ENCODE data around the gene LOXL3. TPM values are rescaled to one million over a fixed set of nuclear protein-coding genes. Genes with fewer than 3 reads are reported as not detected.
A peak's percentile ranks its signal among the peaks of the same experiment; 100 is the strongest.

LOXL3 gene
- polyA plus RNA-seq, 1 donor from 2014 or later = 20.1 TPM

- Histone ChIP-seq H3K9me3 (ENCODE audit: low read length) (no peaks in the 10 kb centered on the region), H3K27ac (ENCODE audit: low read length) (no peak overlapping the region), H4K20me1 (ENCODE audit: insufficient read depth) (no peaks in the 10 kb centered on the region), H3K79me2 (replicated peaks; ENCODE audit: insufficient read depth, low read length) (peaks cover 14% of the 10 kb centered on the region), H3F3A (ENCODE audit: insufficient read depth, low read length, poor library complexity, severe bottlenecking) (no peaks in the 10 kb centered on the region), H3K4me2 (ENCODE audit: low read length) (no peak overlapping the region), H3K4me3 (ENCODE audit: low read length) (peak overlapping the region; percentile 73), H3K27me3 (ENCODE audit: insufficient read depth, low read depth, low read length) (no peaks in the 10 kb centered on the region), H3K9ac (ENCODE audit: low read length) (no peak overlapping the region), H2AFZ (ENCODE audit: low read depth, low read length) (no peak overlapping the region), H3K36me3 (ENCODE audit: insufficient read depth, low read length) (no peaks in the 10 kb centered on the region), H3K9me2 (ENCODE audit: insufficient read depth, low read length) (no peaks in the 10 kb centered on the region)
- TF ChIP-seq TAF1 (IDR thresholded peaks at IDR 0.05; ENCODE audit: low read depth) = no peak
- TF ChIP-seq RAD21 (conservative IDR thresholded peaks at IDR 0.05) = peak; percentile 69
- TF ChIP-seq SMC3 (conservative IDR thresholded peaks at IDR 0.05; ENCODE audit: poor library complexity) = peak; percentile 63
- no peak for TF ChIP-seq EZH2 (IDR thresholded peaks at IDR 0.05; ENCODE audit: borderline replicate concordance, insufficient read depth, low read length, poor library complexity, severe bottlenecking)
- TF ChIP-seq CTCF (IDR thresholded peaks at IDR 0.05; ENCODE audit: poor library complexity, severe bottlenecking) = peak; percentile 66
Measured at GRCh38 chr2:74532222-74532621, 21.5 kb downstream of the LOXL3 start.

- no peak for TF ChIP-seq REST (IDR thresholded peaks at IDR 0.05; ENCODE audit: borderline replicate concordance)
- no peak for TF ChIP-seq TAF1 (IDR thresholded peaks at IDR 0.05; ENCODE audit: low read depth)
- TF ChIP-seq SMC3 (conservative IDR thresholded peaks at IDR 0.05; ENCODE audit: poor library complexity) = no peak
- TF ChIP-seq MXI1 (conservative IDR thresholded peaks at IDR 0.05; ENCODE audit: poor library complexity, severe bottlenecking) = no peak
- no peak for TF ChIP-seq EZH2 (IDR thresholded peaks at IDR 0.05; ENCODE audit: borderline replicate concordance, insufficient read depth, low read length, poor library complexity, severe bottlenecking)
- no peak for TF ChIP-seq RAD21 (conservative IDR thresholded peaks at IDR 0.05)
- TF ChIP-seq POLR2AphosphoS5 (IDR thresholded peaks at IDR 0.05) = no peak
- TF ChIP-seq CTCF (IDR thresholded peaks at IDR 0.05; ENCODE audit: poor library complexity, severe bottlenecking) = no peak
- no peak for TF ChIP-seq EP300 (conservative IDR thresholded peaks at IDR 0.05; ENCODE audit: poor library complexity, severe bottlenecking)
- no peaks in the 10 kb centered on the region for H3K9me3 ChIP-seq (ENCODE audit: low read length)
- H3K27ac ChIP-seq (ENCODE audit: low read length) = no peak overlapping the region
- no peak overlapping the region for H3K9ac ChIP-seq (ENCODE audit: low read length)
- H3K4me2 ChIP-seq (ENCODE audit: low read length) = no peak overlapping the region
- no peak overlapping the region for H2AFZ ChIP-seq (ENCODE audit: low read depth, low read length)
- peaks cover 14% of the 10 kb centered on the region for H3K79me2 ChIP-seq (replicated peaks; ENCODE audit: insufficient read depth, low read length)
- H3K9me2 ChIP-seq (ENCODE audit: insufficient read depth, low read length) = no peaks in the 10 kb centered on the region
- peak overlapping the region; percentile 73 for H3K4me3 ChIP-seq (ENCODE audit: low read length)
- H3K27me3 ChIP-seq (ENCODE audit: insufficient read depth, low read depth, low read length) = no peaks in the 10 kb centered on the region
- no peaks in the 10 kb centered on the region for H3F3A ChIP-seq (ENCODE audit: insufficient read depth, low read length, poor library complexity, severe bottlenecking)
- no peaks in the 10 kb centered on the region for H4K20me1 ChIP-seq (ENCODE audit: insufficient read depth)
- no peaks in the 10 kb centered on the region for H3K36me3 ChIP-seq (ENCODE audit: insufficient read depth, low read length)
Measured at GRCh38 chr2:74531666-74532065, 22.1 kb downstream of the LOXL3 start.
